D341Med (cell line): ENCODE measurements around the gene TLCD5.

ENCODE experiments used
- DNase-seq: peaks from one replicate; pipeline ENCODE4 v3.0.0; 2012; ENCODE audit warnings: low spot score

Gene TLCD5

GRCh38 chr11:120308081-120308480 is 17.0 kb upstream of the TLCD5 start:
- no peak for DNase-seq

- DNase-seq, result no peak
Observed at GRCh38 chr11:120310870-120311269, 14.2 kb upstream of the TLCD5 start.

GRCh38 chr11:120314861-120315260 is 10.2 kb upstream of the TLCD5 start:
- DNase-seq, result no peak

GRCh38 chr11:120316880-120317688 is 8.0 kb upstream of the TLCD5 start:
- peak; percentile 60 for DNase-seq

GRCh38 chr11:120317689-120318480 is 7.2 kb upstream of the TLCD5 start:
- no peak for DNase-seq

GRCh38 chr11:120318906-120319305 is 6.2 kb upstream of the TLCD5 start:
- DNase-seq, result no peak

GRCh38 chr11:120326228-120326627 is 1.1 kb downstream of the TLCD5 start:
- no peak for DNase-seq

- no peak for DNase-seq
Observed at GRCh38 chr11:120326845-120327281, 1.8 kb downstream of the TLCD5 start.

- no peak for DNase-seq
Observed at GRCh38 chr11:120327311-120327710, 2.2 kb downstream of the TLCD5 start.

GRCh38 chr11:120329556-120329955 is 4.5 kb downstream of the TLCD5 start:
- no peak for DNase-seq

- DNase-seq, result no peak
Observed at GRCh38 chr11:120330045-120330444, 4.9 kb downstream of the TLCD5 start.

GRCh38 chr11:120331301-120331996 is 6.3 kb downstream of the TLCD5 start:
- DNase-seq, result peak; percentile 47

- no peak for DNase-seq
Observed at GRCh38 chr11:120332822-120333716, 8.0 kb downstream of the TLCD5 start.

GRCh38 chr11:120333801-120334200 is 8.7 kb downstream of the TLCD5 start:
- DNase-seq, result no peak

GRCh38 chr11:120334332-120334731 is 9.2 kb downstream of the TLCD5 start:
- no peak for DNase-seq

- DNase-seq, result no peak
Observed at GRCh38 chr11:120334894-120335462, 9.9 kb downstream of the TLCD5 start.

GRCh38 chr11:120335556-120335907 is 10.4 kb downstream of the TLCD5 start:
- DNase-seq, result no peak

GRCh38 chr11:120335908-120336640 is 11.0 kb downstream of the TLCD5 start, which contains the start of gene ARHGEF12:
ARHGEF12 (plus strand) TSS chr11:120336413; CDS start chr11:120337244, 831 bp downstream.
- DNase-seq, result peak; percentile 94

GRCh38 chr11:120336641-120337354 is 11.7 kb downstream of the TLCD5 start:
- peak; percentile 73 for DNase-seq
